B cell (primary cell): ENCODE measurements around the gene CCDC30. TPM values are rescaled to one million over a fixed set of nuclear protein-coding genes. Genes with fewer than 3 reads are reported as not detected.

Experiments used
- ATAC-seq: fragments of 200-7000 bp; cut with Tn5 transposase; one replicate; pipeline ENCODE4 v1.10.0; 2021; ENCODE audit warnings: low read depth, mild to moderate bottlenecking, moderate number of reproducible peaks, moderate library complexity
- CTCF ChIA-PET: fragments of 350-600 bp; sonication (Branson Sonifier 250); formaldehyde crosslinking; loops from one replicate; lab custom pipeline; 2021; ENCODE audit warnings: antibody characterized with exemption, inconsistent platforms; lab: Charles Lee
- POLR2A ChIA-PET: fragments of 350-600 bp; sonication (Branson Sonifier 250); formaldehyde crosslinking; loops from one replicate; lab custom pipeline; 2021; ENCODE audit warnings: antibody characterized with exemption; lab: Charles Lee
- DNase-seq: peaks from one replicate; pipeline ENCODE4 v3.0.0; 2013
- H2AFZ ChIP-seq: 2 replicates; pipeline ENCODE4 v1.6.1; 2012; ENCODE audit warnings: mild to moderate bottlenecking, low read depth, low read length; ENCODE audit not compliant: insufficient read depth, poor library complexity, severe bottlenecking
- H3K27ac ChIP-seq, 2 donors: 1 replicate in 1 of 2; 2 replicates in 1 of 2; pipeline ENCODE4 v1.5.1; 2012 to 2013; ENCODE audit warnings: low read length in 2 of 2, mild to moderate bottlenecking in 2 of 2, moderate library complexity in 1 of 2
- H3K27me3 ChIP-seq, 4 experiments: fragments of 200-600 bp in 1 of 4; sonication (generic) in 1 of 4; replicated peaks in 1 of 4; 1 replicate in 2 of 4; 2 replicates in 2 of 4; pipeline versions ENCODE4 v1.6.1 to v1.7.0; 2013 to 2016; ENCODE audit warnings: low read length in 3 of 4, mild to moderate bottlenecking in 2 of 4, mixed read lengths in 1 of 4, moderate library complexity in 1 of 4; ENCODE audit not compliant: insufficient read depth in 4 of 4, control insufficient read depth in 3 of 4; ENCODE audit errors: control extremely low read depth in 1 of 4
- H3K36me3 ChIP-seq, 2 experiments: replicated peaks in 1 of 2; 1 replicate in 1 of 2; 2 replicates in 1 of 2; pipeline versions ENCODE4 v1.6.1 to v1.7.1; 2013; ENCODE audit warnings: low read length in 1 of 2; ENCODE audit not compliant: insufficient read depth in 2 of 2, control insufficient read depth in 1 of 2; ENCODE audit errors: control extremely low read depth in 1 of 2, extremely low read depth in 1 of 2
- H3K4me1 ChIP-seq, 2 donors: fragments of 200-600 bp in 1 of 2; sonication (generic) in 1 of 2; 1 replicate in 1 of 2; 2 replicates in 1 of 2; pipeline versions ENCODE4 v1.5.1 to v1.6.1; 2013 to 2017; ENCODE audit warnings: low read length in 2 of 2; ENCODE audit not compliant: control insufficient read depth in 2 of 2, insufficient read depth in 2 of 2
- H3K4me2 ChIP-seq: replicated peaks from 2 replicates; pipeline ENCODE3; 2012; ENCODE audit warnings: mild to moderate bottlenecking, low read depth, low read length; ENCODE audit not compliant: poor library complexity, severe bottlenecking
- H3K4me3 ChIP-seq, 5 experiments: fragments of 200-600 bp in 1 of 5; sonication (generic) in 1 of 5; 1 replicate in 3 of 5; 2 replicates in 2 of 5; pipeline versions ENCODE4 v1.5.1 to v1.7.0; 2011 to 2016; ENCODE audit warnings: low read length in 4 of 5, mild to moderate bottlenecking in 4 of 5, low read depth in 2 of 5, control low read depth in 1 of 5, moderate library complexity in 1 of 5; ENCODE audit not compliant: insufficient read depth in 1 of 5; ENCODE audit errors: control extremely low read depth in 1 of 5, extremely low read depth in 1 of 5
- H3K79me2 ChIP-seq: fragments of 200-600 bp; sonication (generic); one replicate; pipeline ENCODE4 v1.6.0; 2016; ENCODE audit warnings: low read length; ENCODE audit not compliant: control insufficient read depth, insufficient read depth
- H3K9ac ChIP-seq: fragments of 200-600 bp; sonication (generic); 2 replicates; pipeline ENCODE4 v1.6.1; 2017; ENCODE audit warnings: mild to moderate bottlenecking, low read length, moderate library complexity
- H3K9me3 ChIP-seq, 3 donors: one replicate each; pipeline versions ENCODE4 v1.6.1 to v1.7.1; 2013; ENCODE audit warnings: low read length in 2 of 3; ENCODE audit not compliant: control insufficient read depth in 2 of 3, insufficient read depth in 1 of 3; ENCODE audit errors: control extremely low read depth in 1 of 3
- H4K20me1 ChIP-seq: 2 replicates; pipeline ENCODE4 v1.6.0; 2012; ENCODE audit warnings: mild to moderate bottlenecking, low read length; ENCODE audit not compliant: insufficient read depth, control insufficient read depth, poor library complexity, severe bottlenecking
- H3K27ac Mint-ChIP-seq: one replicate; pipeline ENCODE4 v1.8.0; 2021; ENCODE audit warnings: mixed read lengths
- H3K27me3 Mint-ChIP-seq: one replicate; pipeline ENCODE4 v1.8.0; 2021; ENCODE audit warnings: mixed read lengths
- H3K4me1 Mint-ChIP-seq: one replicate; pipeline ENCODE4 v1.8.0; 2021; ENCODE audit warnings: mixed read lengths
- H3K4me3 Mint-ChIP-seq: one replicate; pipeline ENCODE4 v1.8.0; 2021; ENCODE audit warnings: mixed read lengths
- H3K9me3 Mint-ChIP-seq: one replicate; pipeline ENCODE4 v1.8.0; 2022; ENCODE audit warnings: mixed read lengths; ENCODE audit not compliant: insufficient read depth
- EZH2 ChIP-seq: IDR thresholded peaks from 2 replicates; pipeline ENCODE4 v1.6.1; 2012; ENCODE audit warnings: borderline replicate concordance, low read depth, mild to moderate bottlenecking, moderate library complexity, low read length; ENCODE audit not compliant: insufficient read depth, poor library complexity, severe bottlenecking
- WGBS: methylation state at CpG from one replicate; pipeline ENCODE4 v1.1.5; 2013; ENCODE audit warnings: missing lambda C conversion rate; ENCODE audit not compliant: insufficient coverage; 5-methylcytosine and 5-hydroxymethylcytosine counted together
- intact Hi-C: fragments of 100-400 bp; cut with micrococcal nuclease; formaldehyde crosslinking; loops from one replicate; pipeline ENCODE4 v1.10.0; 2022
- polyA plus RNA-seq: library from polyadenylated mRNA; depleted of rRNA; stranded (reverse); fragments of >200 nt; gene quantifications from 2 replicates; pipeline ENCODE4 v1.2.3, GENCODE V29; 2012
- total RNA-seq, 2 donors: library from RNA; stranded (reverse); fragments of 120-200 nt in 1 of 2; gene quantifications; 1 replicate in 1 of 2; 2 replicates in 1 of 2; pipeline versions ENCODE4 v1.2.3 to v1.2.4, GENCODE V29; 2013 to 2022
- TF ChIP-seq, protein P1 (sequence below): fragments of 200-600 bp; IDR thresholded peaks from one replicate; pipeline ENCODE4 v1.8.0; 2022; ENCODE audit warnings: antibody characterized with exemption, mild to moderate bottlenecking

The CCDC30 gene
- total and polyA plus RNA-seq, 2 donors (not counting 1 experiment from before 2014, with no cell fraction given) = 1.4 to 7.4 TPM

DNA sequence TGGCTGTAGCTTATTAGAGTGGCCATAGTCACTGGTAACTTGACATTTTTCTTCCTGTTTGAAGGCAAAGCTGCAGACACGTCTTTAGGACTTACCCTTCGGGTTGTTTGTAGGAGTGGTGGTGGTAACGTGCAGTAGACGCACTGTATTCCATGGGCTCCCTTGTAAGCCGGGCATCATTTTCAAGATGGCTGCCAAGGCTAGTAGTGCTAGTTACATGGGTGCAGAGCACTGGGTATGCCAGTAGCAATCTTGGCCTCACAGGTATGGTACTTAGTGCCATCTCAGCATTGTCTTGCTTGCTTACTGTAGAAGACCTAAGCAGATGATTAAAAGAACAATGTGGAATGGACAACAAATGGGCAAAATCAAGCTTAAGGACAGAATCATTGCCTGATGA is 221.1 kb downstream of the CCDC30 start:
- no peak for DNase-seq
- no peak overlapping the region for H2AFZ ChIP-seq
- H3K27ac Mint-ChIP-seq = peak overlapping the region; percentile 93
- peaks cover 75% of the 10 kb centered on the region for H3K4me1 Mint-ChIP-seq
- H4K20me1 ChIP-seq = peaks cover 62% of the 10 kb centered on the region
- H3K27me3 ChIP-seq = no peaks in the 10 kb centered on the region
- POLR2A ChIA-PET = no interaction called here
- peak overlapping the region in 2 of 5 experiments; percentile 81 to 94 for H3K4me3 ChIP-seq
- H3K9me3 Mint-ChIP-seq = no peaks in the 10 kb centered on the region
- H3K36me3 ChIP-seq = peaks cover 11 to 35% of the 10 kb centered on the region in 2 experiments
- H3K79me2 ChIP-seq = peaks cover 77% of the 10 kb centered on the region
- no peaks in the 10 kb centered on the region for H3K9me3 ChIP-seq
- no peak for TF ChIP-seq EZH2
- TF ChIP-seq, protein P1, sequence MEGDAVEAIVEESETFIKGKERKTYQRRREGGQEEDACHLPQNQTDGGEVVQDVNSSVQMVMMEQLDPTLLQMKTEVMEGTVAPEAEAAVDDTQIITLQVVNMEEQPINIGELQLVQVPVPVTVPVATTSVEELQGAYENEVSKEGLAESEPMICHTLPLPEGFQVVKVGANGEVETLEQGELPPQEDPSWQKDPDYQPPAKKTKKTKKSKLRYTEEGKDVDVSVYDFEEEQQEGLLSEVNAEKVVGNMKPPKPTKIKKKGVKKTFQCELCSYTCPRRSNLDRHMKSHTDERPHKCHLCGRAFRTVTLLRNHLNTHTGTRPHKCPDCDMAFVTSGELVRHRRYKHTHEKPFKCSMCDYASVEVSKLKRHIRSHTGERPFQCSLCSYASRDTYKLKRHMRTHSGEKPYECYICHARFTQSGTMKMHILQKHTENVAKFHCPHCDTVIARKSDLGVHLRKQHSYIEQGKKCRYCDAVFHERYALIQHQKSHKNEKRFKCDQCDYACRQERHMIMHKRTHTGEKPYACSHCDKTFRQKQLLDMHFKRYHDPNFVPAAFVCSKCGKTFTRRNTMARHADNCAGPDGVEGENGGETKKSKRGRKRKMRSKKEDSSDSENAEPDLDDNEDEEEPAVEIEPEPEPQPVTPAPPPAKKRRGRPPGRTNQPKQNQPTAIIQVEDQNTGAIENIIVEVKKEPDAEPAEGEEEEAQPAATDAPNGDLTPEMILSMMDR = no peak
- peak overlapping the region; percentile 95 for H3K4me3 Mint-ChIP-seq
- ATAC-seq = no peak
- WGBS = 67% methylated on average over 5 of the region's 5 CpGs
- no peaks in the 10 kb centered on the region for H3K27me3 Mint-ChIP-seq
- peak overlapping the region in 1 of 2 donors; percentile 92 for H3K27ac ChIP-seq
- intact Hi-C loops = no loop called here
- CTCF ChIA-PET = interaction anchor here (2.1 to 2.7 kb wide), 3 partner anchors 74 to 339 kb away, joined by 6 to 15 read pairs (median 7); partner anchors contain the start of genes C1orf50 and P3H1
- H3K9ac ChIP-seq = peak overlapping the region; percentile 69
- peaks cover 65 to 71% of the 10 kb centered on the region in 2 donors for H3K4me1 ChIP-seq
- H3K4me2 ChIP-seq = peak overlapping the region; percentile 86

DNA sequence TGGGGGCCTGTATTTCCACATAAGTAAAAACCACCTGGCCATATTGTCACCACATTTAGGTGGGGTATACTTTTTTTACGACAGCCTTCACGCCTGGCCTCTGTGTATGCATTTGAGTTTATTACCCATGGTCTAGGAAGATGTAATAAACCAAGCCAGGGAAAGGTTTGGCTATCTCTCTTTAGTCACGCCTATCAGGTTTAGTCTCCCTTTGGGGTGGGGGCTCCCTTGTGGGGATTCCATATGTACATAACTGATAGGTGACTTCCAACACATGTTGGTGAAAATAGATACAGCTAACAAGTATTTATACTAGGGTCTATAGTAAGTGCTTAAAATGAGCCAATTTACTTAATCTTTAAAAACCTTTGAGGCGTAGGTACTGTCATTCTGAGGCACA is 223.3 kb downstream of the CCDC30 start:
- Histone ChIP-seq H3K27ac (no peak overlapping the region), H3K4me2 (peak overlapping the region; percentile 5), H2AFZ (no peak overlapping the region), H3K4me1 (peaks cover 70 to 80% of the 10 kb centered on the region in 2 donors), H3K79me2 (peaks cover 85% of the 10 kb centered on the region), H3K36me3 (peaks cover 13 to 40% of the 10 kb centered on the region in 2 experiments), H3K4me3 (no peak overlapping the region), H3K27me3 (no peaks in the 10 kb centered on the region), H3K9ac (no peak overlapping the region), H3K9me3 (no peaks in the 10 kb centered on the region), H4K20me1 (peaks cover 84% of the 10 kb centered on the region)
- TF ChIP-seq EZH2 = no peak
- TF ChIP-seq, protein P1 = no peak
- intact Hi-C loops = no loop called here
- Mint-ChIP-seq H3K27me3 (no peaks in the 10 kb centered on the region), H3K4me3 (peak overlapping the region; percentile 6), H3K9me3 (no peaks in the 10 kb centered on the region), H3K27ac (no peak overlapping the region), H3K4me1 (peaks cover 85% of the 10 kb centered on the region)
- ATAC-seq (no peak), DNase-seq (no peak)
- WGBS = no CpG with 5 or more reads among the region's 4 CpGs
- ChIA-PET POLR2A (interaction anchor here (1.1 kb wide), 1 partner anchor 160 kb away, joined by 3 read pairs; the partner anchor contains the start of gene ZNF691), CTCF (interaction anchor here (0.9 kb wide), 1 partner anchor 341 kb away, joined by 3 read pairs; no protein-coding TSS in a partner anchor)
